Endothelial cell of umbilical vein (primary cell): ENCODE data around the gene PLEKHA6. TPM values are rescaled to one million over a fixed set of nuclear protein-coding genes. Genes with fewer than 3 reads are reported as not detected.
A peak's percentile ranks its signal among the peaks of the same experiment; 100 is the strongest.

Source experiments
- BruUV-seq: library from RNA; stranded (reverse); fragments of 400-500 nt; replicated peaks from 2 replicates; lab custom pipeline; 2021; lab: Mats Ljungman, UMichigan
- CTCF ChIA-PET: fragments of 300-600, 350-600 bp; sonication (Branson Sonifier 250); formaldehyde crosslinking; loops from one replicate; lab custom pipeline; 2021; ENCODE audit warnings: antibody characterized with exemption, inconsistent platforms; lab: Charles Lee
- POLR2A ChIA-PET: fragments of 300-600, 350-600 bp; sonication (Branson Sonifier 250); formaldehyde crosslinking; loops from one replicate; lab custom pipeline; 2021; ENCODE audit warnings: antibody characterized with exemption, inconsistent platforms; lab: Charles Lee
- DNase-seq: peaks from one replicate; pipeline ENCODE4 v3.0.0-alpha.2; 2011; ENCODE audit warnings: low read depth, low spot score
- FAIRE-seq: peaks from 2 replicates; lab custom pipeline; 2011; peaks lifted over from hg19 to GRCh38; lab: Jason Lieb, UNC
- H2AFZ ChIP-seq: 2 replicates; pipeline ENCODE4 v1.6.0; 2012; ENCODE audit warnings: low read depth, low read length, control low read depth, inconsistent platforms
- H3K27ac ChIP-seq: 2 replicates; pipeline ENCODE4 v1.5.1; 2011; ENCODE audit warnings: low read depth, mild to moderate bottlenecking, control low read depth, low read length, moderate library complexity; ENCODE audit not compliant: insufficient read depth
- H3K27me3 ChIP-seq, 2 experiments: 2 replicates each; pipeline versions ENCODE4 v1.6.0 to v1.6.1; 2011; ENCODE audit warnings: low read length in 2 of 2, mixed read lengths in 1 of 2; ENCODE audit not compliant: control insufficient read depth in 2 of 2, insufficient read depth in 2 of 2
- H3K36me3 ChIP-seq, 2 experiments: 2 replicates in 1 of 2; 3 replicates in 1 of 2; pipeline ENCODE4 v1.5.1; 2011; ENCODE audit warnings: low read length in 2 of 2, mild to moderate bottlenecking in 1 of 2, moderate library complexity in 1 of 2; ENCODE audit not compliant: control insufficient read depth in 2 of 2, insufficient read depth in 2 of 2; ENCODE audit errors: extremely low read depth in 1 of 2
- H3K4me1 ChIP-seq: 3 replicates; pipeline ENCODE4 v1.5.1; 2011; ENCODE audit warnings: mild to moderate bottlenecking, low read length; ENCODE audit not compliant: control insufficient read depth, insufficient read depth; ENCODE audit errors: extremely low read depth
- H3K4me2 ChIP-seq: 2 replicates; pipeline ENCODE4 v1.6.1; 2011; ENCODE audit warnings: low read length, control low read depth, mixed read lengths; ENCODE audit not compliant: insufficient read depth
- H3K4me3 ChIP-seq, 3 experiments: fragments of 200-600 bp in 1 of 3; sonication (generic), shearing (Covaris generic) in 1 of 3; replicated peaks in 1 of 3; 2 replicates each; pipeline ENCODE4 v1.5.1; 2011 to 2016; ENCODE audit warnings: control low read depth in 3 of 3, low read length in 3 of 3, mild to moderate bottlenecking in 2 of 3, inconsistent platforms in 1 of 3, low read depth in 1 of 3, moderate library complexity in 1 of 3; ENCODE audit not compliant: insufficient read depth in 1 of 3
- H3K79me2 ChIP-seq: 2 replicates; pipeline ENCODE4 v1.6.0; 2012; ENCODE audit warnings: low read length, inconsistent platforms; ENCODE audit not compliant: control insufficient read depth, insufficient read depth
- H3K9ac ChIP-seq: replicated peaks from 2 replicates; pipeline ENCODE3; 2011; ENCODE audit warnings: low read length, control low read depth; ENCODE audit not compliant: insufficient read depth; ENCODE audit errors: extremely low read depth
- H3K9me1 ChIP-seq: replicated peaks from 3 replicates; pipeline ENCODE4 v1.6.0; 2011; ENCODE audit warnings: mild to moderate bottlenecking, low read length; ENCODE audit not compliant: control insufficient read depth, insufficient read depth; ENCODE audit errors: extremely low read depth
- H3K9me3 ChIP-seq: replicated peaks from 2 replicates; pipeline ENCODE4 v1.5.1; 2012; ENCODE audit warnings: low read length, inconsistent platforms; ENCODE audit not compliant: control insufficient read depth, insufficient read depth
- H4K20me1 ChIP-seq: replicated peaks from 2 replicates; pipeline ENCODE3; 2011; ENCODE audit warnings: mild to moderate bottlenecking, low read length; ENCODE audit not compliant: control insufficient read depth, insufficient read depth; ENCODE audit errors: extremely low read depth
- EZH2 ChIP-seq: IDR thresholded peaks from 2 replicates; pipeline ENCODE4 v1.6.1; 2012; ENCODE audit warnings: borderline replicate concordance, low read depth, mild to moderate bottlenecking, moderate library complexity, low read length, inconsistent platforms; ENCODE audit not compliant: severe bottlenecking
- FOS ChIP-seq: IDR thresholded peaks from 2 replicates; pipeline ENCODE4 v1.6.1; 2011; ENCODE audit warnings: mild to moderate bottlenecking, low read length, moderate library complexity, borderline replicate concordance; ENCODE audit not compliant: insufficient read depth
- GATA2 ChIP-seq: IDR thresholded peaks from 2 replicates; pipeline ENCODE4 v1.7.0; 2011; ENCODE audit warnings: low read depth, mild to moderate bottlenecking, moderate library complexity, mixed read lengths, low read length; ENCODE audit not compliant: insufficient read length, insufficient read depth
- JUN ChIP-seq: IDR thresholded peaks from 2 replicates; pipeline ENCODE4 v1.6.1; 2011; ENCODE audit warnings: borderline replicate concordance, low read depth; ENCODE audit not compliant: insufficient read length, insufficient read depth
- POLR2AphosphoS5 ChIP-seq: IDR thresholded peaks from 2 replicates; pipeline ENCODE4 v1.6.1; 2012; ENCODE audit warnings: low read depth, mild to moderate bottlenecking, control low read depth, low read length, moderate library complexity; ENCODE audit not compliant: insufficient read depth
- dilution Hi-C: fragments of 300-500 bp; cut with MboI; formaldehyde crosslinking; loops from one replicate; pipeline ENCODE4 v1.15.0; 2019; ENCODE audit warnings: low sequenced_read_pairs; ENCODE audit not compliant: extremely low pct_ligation_motif_present
- intact Hi-C: fragments of 100-400 bp; cut with micrococcal nuclease; formaldehyde crosslinking; loops from one replicate; pipeline ENCODE4 v1.10.0; 2022
- polyA plus RNA-seq, 4 experiments: library from polyadenylated mRNA; depleted of rRNA in 3 of 4; stranded (reverse) in 3 of 4; unstranded in 1 of 4; fragments of >200 nt; gene quantifications; 2 replicates each; pipeline versions ENCODE4 v1.2.1 to v1.2.3, GENCODE V29; 2011 to 2012; ENCODE audit warnings: missing spikeins in 1 of 4
- total RNA-seq: library from RNA; stranded (reverse); gene quantifications from 2 replicates; pipeline ENCODE4 v1.2.3, GENCODE V29; 2021

PLEKHA6 gene
- total and polyA plus RNA-seq, 2 donors (not counting 3 experiments of a cell fraction or from before 2014, with no cell fraction given): 2.1 to 15.0 TPM

DNA sequence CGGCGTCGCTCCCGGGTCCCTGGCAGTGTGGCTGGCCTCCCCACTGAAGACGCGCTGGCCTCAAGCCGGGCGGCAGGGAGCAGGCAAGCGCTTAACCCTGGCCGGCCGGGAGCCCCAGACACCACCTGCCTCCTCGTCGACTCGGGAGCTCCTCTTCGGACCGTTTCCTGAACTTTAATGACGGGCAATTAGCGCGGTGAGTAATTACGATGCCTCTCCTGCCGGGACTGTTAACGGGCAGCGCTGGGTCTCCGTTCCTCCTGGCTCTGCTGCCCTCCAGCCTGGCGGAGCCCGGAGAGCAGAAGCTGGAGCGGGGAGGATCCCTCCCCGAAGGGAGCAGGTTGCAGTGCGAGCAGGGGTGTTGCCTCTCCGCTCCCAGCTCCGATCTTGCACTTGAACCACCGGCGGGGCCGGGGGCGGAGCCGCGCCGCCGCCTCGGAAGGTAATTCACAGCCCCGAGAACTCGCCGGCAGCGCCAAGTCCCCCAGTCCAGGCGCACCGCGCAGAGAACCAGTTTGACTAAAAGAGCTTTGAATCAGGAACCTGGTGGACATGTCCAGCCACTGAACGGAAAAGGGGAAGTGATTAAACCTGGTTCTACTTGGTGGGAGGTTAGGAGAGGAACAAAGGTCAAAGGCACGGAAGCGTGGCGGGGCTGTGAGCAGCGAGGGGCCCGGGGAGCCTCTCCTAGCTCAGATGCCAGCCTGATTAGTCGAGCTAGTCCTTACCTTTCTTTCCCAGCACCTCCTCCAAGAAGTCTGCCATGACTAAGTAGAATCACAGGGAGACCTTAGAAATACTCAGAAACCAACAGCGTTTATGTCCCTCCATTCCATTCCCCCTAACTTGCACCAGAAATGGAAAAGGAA, 18.3 kb upstream of the PLEKHA6 start:
- peak overlapping the region; percentile 97 for H2AFZ ChIP-seq
- H3K4me2 ChIP-seq: peak overlapping the region; percentile 81
- H3K4me3 ChIP-seq: peak overlapping the region; percentile 47 to 68 (median 57)
- BruUV-seq: no TSS peak
- no peaks in the 10 kb centered on the region for H3K27me3 ChIP-seq
- H3K9me1 ChIP-seq: no peaks in the 10 kb centered on the region
- peak overlapping the region; percentile 62 for H3K9ac ChIP-seq
- H3K36me3 ChIP-seq: no peaks in the 10 kb centered on the region
- dilution Hi-C loops: no loop called here
- ChIA-PET CTCF (interaction anchor here (1.0 to 11.1 kb wide), 14 partner anchors 9 to 215 kb away, joined by 4 to 164 read pairs (median 6); partner anchors contain the start of genes GOLT1A and PLEKHA6), POLR2A (interaction anchor here (0.6 to 1.2 kb wide), 3 partner anchors 12 to 187 kb away, joined by 3 to 4 read pairs (median 3); no protein-coding TSS in a partner anchor)
- H3K4me1 ChIP-seq: peaks cover 21% of the 10 kb centered on the region
- no peaks in the 10 kb centered on the region for H3K9me3 ChIP-seq
- TF ChIP-seq JUN (no peak), POLR2AphosphoS5 (peak; percentile 22), EZH2 (no peak), FOS (peak; percentile 37), GATA2 (peak; percentile 62)
- DNase-seq (peak; percentile 45), FAIRE-seq (peak; percentile 91)
- H3K79me2 ChIP-seq: no peaks in the 10 kb centered on the region
- intact Hi-C loops: loop anchor here (1.0 kb wide), 1 partner anchor 20 kb away; no protein-coding TSS in a partner anchor
- H3K27ac ChIP-seq: peak overlapping the region; percentile 33
- no peaks in the 10 kb centered on the region for H4K20me1 ChIP-seq
